Retina (tissue), 1 donor: ENCODE measurements around the gene PPP1R36.
"Not testable (repeated sequence)": the region's sequence is repeated elsewhere in the genome, so short reads cannot be mapped to it uniquely, and the experiment has no call there.

Experiments
- DNase-seq: peaks from one replicate; pipeline ENCODE4 v3.0.0-alpha.2; 2016

PPP1R36 gene, protein sequence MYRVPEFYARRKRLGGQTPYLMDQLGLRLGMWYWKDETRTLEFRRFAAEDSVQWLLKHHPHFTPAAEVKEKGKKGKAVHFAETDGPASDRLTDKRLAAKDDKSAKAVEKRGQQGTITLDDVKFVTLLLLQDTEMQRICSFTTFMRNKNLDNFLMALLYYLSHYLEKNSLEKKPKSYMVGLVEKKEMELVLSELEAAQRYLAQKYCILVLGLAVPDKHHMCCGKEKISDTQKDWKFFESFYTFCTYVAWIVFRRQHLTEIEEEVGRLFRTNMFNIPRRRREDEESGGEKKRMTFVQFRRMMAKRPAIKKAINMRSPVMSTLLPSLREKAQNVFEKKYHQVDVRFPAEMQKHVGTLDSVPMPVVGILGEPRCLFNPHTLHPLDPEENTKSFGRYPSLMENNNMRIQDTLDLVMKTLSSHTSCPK

DNA sequence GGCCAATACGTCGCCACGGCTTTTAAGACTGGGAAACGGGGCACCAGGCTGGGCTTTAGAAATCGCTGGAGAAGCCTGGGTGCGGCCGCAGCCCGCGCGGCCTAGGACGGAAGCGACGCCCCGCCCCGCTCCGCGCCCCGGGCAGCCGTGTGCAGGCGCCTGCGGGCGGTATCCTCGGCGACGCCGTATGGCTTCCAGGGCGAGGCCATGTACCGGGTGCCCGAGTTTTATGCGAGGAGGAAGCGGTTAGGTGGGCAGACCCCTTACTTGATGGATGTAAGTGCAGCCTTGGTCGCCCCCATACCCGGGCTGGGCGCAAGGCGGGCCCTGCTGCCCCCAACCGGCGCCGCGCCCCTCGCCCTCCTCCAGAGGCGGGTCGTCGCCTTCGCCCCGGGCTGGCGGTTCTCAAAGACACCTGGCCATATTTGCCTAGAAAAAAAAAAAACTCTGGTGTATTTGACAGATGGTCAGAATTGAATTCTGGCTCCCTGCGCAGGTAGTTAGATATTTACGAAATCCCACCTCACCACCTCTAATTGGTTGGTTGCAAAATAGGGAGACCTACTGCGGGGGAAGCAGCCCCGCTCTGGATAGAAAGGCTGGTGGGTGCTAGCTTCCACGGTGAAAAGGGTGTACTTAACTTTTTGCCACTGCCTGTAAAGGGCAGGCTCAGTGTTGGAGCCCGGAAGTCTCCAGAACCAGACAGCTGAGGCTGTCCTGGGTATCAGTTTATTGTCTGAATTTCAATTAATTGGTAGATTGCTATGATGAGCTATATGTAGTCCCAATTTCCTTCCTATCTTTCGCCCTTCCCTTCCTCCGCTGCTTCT, at the start of gene PPP1R36:
Gene PPP1R36, plus strand, starts transcription at position 171 of the 830 bp plus-strand sequence. Its CDS starts 37 bp downstream, at position 208.
- DNase-seq, result peak; percentile 83

DNA sequence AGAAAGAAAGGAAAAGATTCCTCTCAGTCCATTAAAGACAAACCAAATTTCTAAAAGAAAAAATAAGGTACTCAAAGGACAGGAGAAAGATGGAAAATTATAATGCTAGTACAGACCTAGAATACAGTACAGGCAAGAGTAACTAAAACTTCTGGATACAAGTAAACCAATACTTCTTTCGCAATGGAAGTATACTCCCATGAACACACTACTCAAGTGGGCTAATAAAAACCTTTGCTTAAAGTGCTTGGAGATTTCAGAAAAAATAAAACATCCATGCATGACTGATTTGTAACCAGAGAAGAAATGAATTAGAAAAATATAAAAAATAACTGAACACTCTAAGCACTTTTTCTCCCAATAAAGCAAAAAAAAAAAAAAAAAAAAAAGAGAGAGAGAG, 49.7 kb upstream of the PPP1R36 start:
- no peak for DNase-seq

DNA sequence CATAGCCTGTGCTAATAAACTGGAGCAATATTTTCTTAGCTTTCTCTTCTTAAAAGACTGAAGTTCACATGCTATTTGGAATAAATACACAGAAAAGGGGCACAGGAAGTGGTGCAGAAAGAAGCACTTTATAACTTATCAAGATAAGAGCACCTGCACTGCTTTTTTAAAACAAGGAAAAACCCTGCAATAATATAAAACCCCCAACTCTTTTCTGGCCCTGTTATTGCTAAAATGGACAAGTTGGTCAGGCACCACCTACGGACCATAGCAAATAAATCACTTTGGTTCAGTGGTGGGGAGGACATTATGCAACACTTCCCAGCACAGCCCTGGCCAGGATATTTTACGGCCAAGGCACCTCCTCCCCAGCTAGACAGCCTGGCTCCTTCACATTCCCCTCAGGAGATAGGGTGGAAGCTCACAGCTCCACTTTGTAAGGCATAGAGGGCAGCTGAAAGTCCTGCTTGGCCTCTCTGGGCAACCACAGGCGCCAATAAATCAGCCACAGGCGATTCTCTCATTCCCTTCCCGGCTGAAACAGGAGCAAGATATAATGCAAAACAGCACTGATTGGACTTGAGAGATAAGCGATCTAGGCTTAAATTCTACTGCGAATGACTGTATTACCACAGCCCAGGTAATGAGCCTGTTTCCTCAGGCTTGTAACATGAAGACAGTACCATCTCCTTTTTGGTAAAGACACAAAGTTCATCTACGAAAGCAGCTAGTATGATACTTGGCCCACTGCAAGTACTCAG, 48.2 kb upstream of the PPP1R36 start:
- DNase-seq, result peak; percentile 11

DNA sequence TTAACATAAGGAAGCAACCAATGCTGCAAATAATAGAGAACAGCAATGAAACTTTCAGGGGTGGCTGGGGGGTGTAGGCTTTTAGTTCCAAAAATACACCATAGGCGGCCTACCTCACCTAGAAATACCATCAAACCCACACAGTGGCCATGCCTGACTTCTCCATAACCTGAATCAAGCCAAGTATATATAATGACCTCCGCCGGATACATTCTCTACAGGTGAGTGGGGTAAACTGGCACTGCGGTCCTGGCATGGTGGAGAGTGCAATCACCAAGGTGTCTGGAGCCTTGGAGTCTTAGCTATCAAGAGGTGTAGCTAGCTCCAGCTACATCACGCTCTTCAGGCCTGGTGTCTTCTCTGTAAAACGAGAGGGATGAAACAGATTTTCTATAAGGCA, 47.3 kb upstream of the PPP1R36 start:
- DNase-seq, result no peak

DNA sequence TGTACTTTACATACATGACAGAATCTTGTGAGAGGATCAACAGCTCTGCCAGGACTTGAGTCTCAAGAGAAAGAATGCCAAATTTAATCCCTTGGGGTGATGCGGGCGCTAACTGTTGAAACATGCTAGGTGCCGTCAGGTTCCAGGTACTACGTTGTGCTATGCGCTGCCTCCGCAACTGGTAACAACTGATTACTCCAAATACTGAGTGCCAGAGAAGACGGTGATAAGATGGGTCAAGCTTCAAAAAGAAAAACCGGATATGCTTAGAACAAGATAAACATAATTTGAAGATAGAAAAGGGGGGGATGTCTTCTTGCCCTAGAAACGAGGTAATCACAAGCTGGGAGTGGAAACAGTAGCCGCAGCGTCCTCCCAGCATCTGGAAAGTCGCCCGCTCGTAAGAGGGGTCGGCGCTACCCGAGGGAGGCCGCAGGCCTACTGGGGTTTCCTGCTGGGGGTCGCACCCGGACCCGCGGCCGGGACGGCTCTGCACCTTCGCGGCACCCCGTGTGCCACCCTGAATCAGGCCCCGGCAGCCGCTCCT, 46.8 kb upstream of the PPP1R36 start:
- DNase-seq, result no peak

DNA sequence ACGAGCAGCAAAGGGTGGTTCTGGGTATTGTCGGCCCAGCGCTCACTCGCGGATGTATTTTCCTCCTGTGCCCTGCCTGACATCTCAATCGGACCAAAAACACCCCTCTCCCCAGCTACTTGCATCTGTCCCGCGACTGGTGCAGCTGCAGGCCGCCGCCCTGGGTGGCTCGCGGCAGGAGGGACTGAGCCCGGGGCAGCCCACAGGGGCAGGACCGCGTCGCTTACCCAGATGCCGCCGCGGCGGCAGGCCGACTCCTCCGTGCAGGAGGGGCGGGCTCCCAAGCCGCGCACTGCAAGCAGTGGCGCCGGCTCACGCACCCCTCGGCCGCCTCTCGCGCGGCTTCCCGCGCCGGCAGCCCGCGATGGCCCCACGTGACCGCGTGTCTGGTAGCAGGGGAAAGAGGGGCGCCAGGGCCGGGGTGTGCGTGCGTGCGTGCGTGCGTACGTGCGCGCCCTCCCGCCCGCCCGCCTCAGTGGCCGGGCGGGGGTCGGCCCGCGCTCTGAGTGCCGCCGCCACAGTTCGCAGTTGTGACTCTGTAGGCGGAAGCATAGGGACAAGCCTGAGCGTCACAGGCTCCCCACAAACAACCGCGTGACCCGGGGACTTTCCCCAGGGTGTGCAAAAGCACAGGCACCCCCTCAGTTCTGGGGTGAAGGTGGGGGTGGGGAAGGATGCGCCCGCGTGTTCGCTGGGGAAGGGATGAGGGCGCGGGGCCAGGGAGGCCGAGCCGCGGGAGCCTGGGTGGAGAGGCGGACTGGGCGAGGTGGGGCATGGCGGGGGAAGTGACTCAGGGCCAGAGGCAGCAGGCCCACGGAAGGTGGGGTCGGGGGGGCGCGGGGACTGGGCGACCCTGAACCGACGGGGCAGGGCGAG, 46.1 kb upstream of the PPP1R36 start, which contains the start of gene ZBTB25:
Gene ZBTB25, minus strand, starts transcription at position 405 of the 876 bp plus-strand sequence. CDS start 13,305 bp downstream, outside the sequence.
- peak; percentile 96 for DNase-seq

DNA sequence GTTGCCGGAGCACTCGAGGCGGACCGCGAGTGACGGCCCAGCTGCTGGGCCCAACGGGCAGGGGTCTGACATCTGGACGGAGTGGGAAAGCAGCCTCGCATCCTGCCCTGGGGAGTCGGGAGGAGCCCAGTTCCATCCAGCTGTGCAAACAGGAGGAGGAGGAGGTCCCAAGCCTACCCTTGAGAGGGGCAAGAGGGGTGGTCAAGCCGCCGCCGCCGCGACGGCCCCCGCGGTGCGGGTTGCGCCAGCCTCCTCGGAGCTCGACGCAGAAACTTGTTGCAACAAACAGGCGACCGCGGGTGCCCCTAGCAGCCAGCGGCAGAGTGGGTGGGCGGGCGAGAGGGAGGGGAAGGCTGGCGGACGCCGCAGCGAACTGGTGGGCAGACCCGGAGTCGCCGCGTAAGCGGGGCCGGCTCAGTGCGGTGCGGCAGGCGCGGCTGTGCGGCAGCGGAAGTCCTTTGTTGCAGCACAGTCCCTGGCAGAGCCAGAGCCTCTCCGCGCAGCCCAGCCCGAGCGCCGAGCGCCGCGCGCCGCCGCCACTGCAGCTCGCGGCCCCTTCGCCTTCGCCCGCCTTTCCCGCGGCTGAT, 45.4 kb upstream of the PPP1R36 start, which contains the start of gene ZBTB1:
Gene ZBTB1, plus strand, starts transcription at position 461 of the 587 bp plus-strand sequence. CDS start 16,735 bp downstream, outside the sequence.
- DNase-seq, result peak; percentile 94

DNA sequence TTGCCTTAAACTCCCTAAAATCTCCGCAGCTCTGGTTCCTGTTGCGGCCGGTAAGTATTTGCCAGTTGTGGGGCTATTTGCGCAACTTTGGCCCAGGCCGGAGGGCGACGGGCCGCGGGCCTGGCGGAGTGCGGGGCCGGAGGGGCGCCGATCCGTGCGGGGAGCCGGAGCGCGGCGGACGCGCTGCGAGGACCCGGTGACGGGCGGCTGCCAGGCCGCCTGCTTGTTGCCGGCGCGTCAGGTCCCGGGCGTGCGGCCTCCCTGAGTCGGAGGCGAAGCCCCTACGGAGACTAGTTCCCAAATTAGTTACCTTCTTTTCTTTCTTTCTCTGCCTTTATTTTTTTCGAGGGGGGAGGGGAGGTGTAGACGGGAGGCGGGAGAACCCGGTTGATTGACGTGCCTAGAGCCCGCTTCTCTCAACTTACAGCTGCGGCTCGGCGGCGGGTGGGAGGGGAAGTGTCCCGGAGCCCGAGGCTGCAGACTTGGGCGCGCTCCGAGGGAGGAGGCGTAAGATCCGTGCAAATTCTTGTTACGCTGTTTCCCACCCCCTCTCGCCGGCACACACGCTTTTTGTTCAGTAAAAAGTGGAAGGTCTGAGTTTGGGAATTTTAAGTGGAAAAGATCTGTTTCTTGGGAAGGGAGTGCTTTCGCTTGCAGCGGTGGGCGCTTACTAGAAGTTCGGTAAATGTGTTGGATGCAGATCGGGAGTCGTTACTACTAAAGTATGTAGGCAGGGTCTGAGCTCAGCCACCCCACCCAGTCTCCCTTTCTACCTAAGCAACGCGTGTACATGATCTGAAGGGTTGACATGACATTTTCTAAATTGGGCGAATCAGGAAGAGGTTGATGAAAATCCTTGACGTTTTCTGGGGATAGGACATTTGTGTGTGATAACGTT, 44.6 kb upstream of the PPP1R36 start:
- peak; percentile 94 for DNase-seq

DNA sequence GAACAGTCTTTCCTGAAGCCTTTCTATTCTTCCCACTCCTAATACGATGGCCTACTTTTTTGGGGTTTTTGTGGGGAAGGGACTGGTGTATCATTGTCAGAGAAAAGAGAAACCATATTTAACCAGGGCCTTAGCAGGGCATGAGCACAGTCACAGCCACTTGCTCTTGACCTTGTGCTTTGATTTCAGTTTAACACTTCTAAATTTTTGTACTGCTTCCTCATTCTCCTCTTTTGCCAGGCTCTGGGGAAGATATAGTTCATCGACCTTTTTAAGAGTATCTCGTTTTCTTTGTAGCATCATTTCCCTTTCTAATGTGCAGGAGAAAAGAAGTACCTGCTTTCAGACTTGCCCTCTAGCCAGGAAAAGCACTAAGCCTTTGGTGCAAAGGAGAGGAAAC, 43.0 kb upstream of the PPP1R36 start:
- no peak for DNase-seq

DNA sequence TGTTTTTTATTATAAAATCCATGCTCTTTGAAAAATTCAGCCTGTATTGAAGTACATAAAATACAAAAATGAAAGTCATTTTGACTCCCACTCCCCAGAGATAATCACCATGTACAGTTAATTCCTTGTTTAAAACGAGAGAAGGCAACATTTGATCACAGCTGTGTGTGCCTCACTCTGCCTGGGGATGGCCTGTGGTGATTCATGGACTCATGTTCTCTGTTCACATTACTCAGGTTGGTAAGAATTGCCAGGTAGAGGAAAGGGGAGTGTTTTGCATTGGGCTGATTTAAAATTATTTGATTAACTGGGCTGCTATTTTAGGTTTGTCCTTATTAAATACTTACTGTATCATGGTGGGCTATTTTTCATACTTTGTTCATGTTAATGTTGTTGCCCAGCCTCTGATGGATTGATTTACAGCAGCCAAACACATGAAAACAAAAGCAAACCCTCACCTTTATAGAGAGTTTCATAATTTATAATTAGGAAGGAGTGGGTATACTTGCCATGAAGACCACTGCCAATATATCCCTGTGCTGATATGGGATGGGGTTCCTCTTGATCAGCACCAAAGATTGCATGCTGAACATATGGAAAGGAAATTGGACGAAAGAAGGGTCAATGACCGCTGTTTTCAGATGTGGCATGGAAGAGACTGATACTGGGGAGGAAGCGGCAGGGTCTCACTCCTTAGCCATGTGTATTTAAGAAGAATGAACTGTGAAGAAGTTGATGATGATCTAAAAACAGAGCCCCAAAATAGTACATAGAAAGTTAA, 42.2 kb upstream of the PPP1R36 start:
- DNase-seq, result no peak

DNA sequence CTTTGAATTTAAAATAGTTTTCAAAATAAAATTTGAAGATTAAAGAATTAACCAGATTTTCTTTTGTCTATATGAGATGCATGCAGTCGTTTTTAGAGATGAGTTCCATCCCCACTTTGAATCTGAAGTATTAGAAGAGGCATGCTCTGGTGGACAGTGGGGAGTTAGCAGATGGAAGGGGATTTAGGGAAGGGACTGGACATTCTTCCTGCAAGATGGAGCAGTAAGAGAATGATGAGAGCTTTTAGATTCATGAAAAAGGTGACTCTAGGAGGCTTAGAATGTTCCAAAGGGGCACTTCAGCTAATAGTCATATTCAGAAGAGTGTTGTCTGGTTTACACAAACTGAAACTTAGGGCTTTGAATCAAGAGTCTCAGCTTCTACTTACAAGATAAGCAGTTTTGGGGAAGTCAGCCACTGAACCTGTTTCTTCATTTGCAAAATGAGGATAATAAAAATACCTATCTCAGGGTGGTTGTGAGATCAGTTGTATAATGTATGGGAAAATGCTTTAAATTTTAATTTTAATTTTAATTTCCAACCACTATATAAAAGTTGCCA, 41.5 kb upstream of the PPP1R36 start:
- DNase-seq, result no peak

DNA sequence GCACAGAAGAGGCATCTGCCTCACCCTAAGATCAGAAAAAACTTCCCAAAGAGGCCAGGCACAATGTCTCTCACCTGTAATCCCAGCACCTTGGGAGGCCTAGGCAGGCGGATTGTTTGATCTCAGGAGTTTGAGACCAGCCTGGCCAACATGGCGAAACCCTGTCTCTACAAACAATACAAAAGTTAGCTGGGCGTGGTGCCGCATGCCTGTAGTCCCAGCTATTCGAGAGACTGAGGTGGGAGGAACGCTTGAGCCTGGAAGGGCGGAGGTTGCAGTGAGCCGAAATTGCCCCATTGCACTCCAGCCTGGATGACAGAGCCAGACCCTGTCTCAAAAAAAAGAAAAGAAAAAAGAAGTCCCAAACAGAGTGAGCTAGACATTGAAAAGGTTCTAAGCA, 40.7 kb upstream of the PPP1R36 start:
- DNase-seq, result no peak

DNA sequence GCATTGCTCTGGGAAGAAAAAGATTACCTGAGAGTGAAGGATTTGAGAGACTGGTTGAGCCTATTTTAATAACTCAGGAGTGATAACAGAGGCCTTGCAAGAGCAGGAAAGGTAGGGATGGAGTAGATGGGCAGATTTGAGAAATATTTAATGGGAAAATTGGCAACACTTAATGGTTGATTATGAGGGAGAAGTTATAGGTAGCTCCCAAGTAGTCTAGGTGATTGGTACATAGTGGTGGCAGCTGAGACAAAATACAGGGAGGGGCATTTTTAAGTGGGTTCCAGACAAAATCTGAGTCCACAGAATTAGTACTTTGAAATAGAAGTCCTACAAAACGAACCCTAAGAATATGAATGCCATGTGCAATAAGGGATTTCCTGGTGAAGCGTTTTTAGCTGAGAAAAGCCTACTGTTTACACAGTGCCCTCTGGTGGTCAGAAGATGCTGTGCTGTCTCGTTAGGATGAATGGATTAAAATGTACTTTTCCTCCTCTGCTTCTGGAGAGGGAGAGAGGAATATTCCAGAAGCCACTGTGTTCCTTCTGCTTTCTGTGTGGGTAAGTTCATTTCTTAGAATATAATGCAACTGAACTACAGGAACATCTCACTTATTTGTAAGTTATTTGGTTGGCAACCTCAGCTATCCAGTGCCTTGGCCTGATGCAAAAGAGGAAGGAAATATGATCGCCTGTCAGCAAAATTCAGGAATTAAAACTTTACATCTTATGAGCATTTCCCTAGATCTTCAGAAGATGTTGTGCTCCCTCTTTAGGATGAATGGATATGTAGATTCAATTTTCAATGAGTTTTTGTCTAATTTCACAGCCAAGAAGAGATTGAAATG, 38.7 kb upstream of the PPP1R36 start:
- DNase-seq, result peak; percentile 58

DNA sequence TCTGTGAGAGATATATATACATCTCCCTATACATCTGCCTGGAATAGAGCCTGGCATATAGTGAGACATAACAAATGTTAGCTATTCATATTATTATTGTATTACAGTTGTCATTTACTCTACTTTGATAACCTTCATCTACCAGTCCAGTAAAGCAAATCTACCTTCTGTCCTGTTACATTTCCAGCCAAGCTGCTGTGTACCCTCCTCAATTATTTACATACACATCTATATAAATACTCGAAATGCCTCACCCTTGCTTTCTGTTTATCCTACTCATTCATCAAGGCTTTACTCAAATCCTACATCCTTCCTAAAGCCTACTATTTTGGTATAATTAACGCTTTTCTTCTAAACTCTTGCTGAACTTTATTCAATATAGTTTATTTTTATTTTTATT, 36.5 kb upstream of the PPP1R36 start:
- DNase-seq, result no peak

DNA sequence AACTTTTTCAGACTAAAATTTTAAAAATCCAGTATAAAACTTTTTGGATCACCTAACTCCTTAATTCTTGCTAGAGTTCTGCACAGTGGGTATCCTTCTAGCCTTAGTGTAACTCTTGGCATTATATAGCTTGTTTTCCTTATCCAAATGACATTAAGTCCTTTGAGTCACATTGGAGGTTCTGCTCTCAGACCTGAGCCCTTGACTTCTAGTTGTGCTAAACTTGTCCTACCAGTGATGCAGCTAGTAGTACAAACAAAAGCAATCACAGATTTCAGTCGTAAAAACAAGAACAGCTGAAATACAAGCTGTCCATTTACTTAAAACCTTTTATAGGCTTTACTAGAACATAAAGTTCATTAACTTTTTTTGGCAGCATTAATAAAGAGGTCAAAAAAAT, 34.7 kb upstream of the PPP1R36 start:
- DNase-seq, result no peak

DNA sequence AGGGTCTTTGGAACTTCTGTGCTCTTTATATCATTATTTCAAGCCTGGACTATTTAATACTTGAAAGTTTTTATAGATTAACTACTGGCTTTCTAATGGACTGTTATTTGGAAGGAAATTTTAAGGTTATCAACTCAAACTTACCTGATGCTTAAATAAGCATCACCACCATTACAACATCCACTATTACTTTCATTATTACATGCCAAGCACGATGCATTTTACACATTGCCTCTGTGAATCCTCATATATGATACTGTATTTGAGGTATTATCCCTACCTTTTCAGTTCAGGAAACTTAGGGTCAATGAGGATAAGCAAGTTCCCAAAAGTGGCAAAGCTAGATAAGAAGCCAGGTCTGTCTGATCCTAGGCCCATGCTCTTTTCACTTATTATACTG, 32.8 kb upstream of the PPP1R36 start:
- DNase-seq, result no peak

DNA sequence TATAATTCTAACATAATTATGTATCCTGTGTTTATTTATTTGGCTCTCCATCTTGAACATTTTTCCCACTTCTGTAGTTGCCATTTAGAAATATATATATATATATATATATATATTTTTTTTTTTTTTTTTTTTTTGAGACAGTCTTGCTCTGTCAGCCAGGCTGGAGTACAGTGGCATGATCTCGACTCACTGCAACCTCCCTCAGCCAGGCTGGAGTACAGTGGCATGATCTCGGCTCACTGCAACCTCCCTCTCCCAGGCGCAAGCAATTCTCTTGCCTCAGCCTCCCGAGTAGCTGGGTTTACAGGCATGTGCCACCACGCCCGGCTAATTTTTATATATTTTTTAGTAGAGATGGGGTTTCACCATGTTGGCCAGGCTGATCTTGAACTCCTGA, 32.1 kb upstream of the PPP1R36 start:
- not testable (repeated sequence) for DNase-seq

DNA sequence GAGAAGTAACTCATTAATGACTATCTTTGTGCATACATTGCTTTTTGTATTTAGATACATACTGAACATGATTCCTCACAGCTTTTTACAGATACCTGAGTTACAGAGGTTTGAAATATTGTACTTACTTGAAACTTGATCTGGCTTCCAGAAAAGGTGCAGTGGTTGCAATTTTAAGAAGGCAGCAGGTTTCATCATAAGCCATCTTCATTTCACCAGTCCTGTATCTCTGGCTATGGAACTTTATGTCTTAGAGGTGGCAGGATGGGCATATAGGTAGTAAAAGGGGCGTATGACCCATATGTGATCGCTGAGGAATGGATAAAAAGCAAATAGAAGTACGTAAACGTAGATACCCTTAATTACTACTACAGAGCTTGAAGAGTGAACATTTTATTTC, 31.5 kb upstream of the PPP1R36 start:
- no peak for DNase-seq
